ENCODE results near the gene ZNF581. TPM values are rescaled to one million over a fixed set of nuclear protein-coding genes. Genes with fewer than 3 reads are reported as not detected.

ZNF581 gene
- total RNA-seq, 2 donors from 2014 or later = 7.5 to 8.6 TPM

DNA sequence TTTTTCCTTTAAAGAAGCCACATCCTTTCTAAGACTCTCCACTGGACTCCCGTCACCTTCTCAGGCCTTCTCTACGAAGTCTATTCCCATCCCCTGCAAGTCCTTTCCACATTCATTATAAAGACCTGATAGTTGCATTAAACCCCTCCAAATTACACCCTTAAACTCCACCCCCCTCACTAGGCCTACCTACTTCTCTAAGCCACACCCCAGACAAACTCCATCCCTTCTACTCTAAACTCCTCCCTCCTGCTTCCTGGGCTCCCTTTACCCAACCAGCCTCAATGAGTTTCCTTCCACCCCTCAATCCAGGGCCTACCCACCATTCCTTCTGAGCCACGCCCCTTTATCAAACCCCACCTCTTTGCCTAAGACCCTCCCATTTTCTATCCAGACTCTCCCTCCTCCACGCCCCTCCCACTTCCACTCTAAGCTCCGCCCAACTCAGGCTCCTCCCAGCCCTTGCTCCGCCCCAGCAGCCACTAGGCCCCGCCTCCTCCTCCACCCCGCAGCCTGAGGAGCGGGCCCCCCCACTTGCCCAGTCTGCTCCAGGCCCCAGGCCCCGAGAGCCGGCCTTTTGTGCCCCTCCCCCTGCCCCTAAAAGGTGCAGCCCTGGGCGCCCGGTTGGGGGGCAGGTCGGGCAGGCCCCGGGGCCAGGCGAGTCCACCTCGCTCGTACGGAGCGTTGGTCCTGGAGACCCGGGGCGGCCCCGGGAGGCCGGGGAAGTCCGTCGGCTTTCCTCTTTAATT is 44.6 kb upstream of the ZNF581 start:
- H3K27me3 ChIP-seq = no peaks in the 10 kb centered on the region
- H3K27ac ChIP-seq = peak overlapping the region; percentile 99
- no peaks in the 10 kb centered on the region for H3K9me3 ChIP-seq
- peak overlapping the region; percentile 77 to 82 for H3K4me3 ChIP-seq
- H3K4me1 ChIP-seq = peaks cover 0 to 20% of the 10 kb centered on the region in 2 donors
- peaks cover 7% of the 10 kb centered on the region for H3K36me3 ChIP-seq
- DNase-seq (ENCODE audit: low spot score) = peak; percentile 92
- TF ChIP-seq, protein P1, sequence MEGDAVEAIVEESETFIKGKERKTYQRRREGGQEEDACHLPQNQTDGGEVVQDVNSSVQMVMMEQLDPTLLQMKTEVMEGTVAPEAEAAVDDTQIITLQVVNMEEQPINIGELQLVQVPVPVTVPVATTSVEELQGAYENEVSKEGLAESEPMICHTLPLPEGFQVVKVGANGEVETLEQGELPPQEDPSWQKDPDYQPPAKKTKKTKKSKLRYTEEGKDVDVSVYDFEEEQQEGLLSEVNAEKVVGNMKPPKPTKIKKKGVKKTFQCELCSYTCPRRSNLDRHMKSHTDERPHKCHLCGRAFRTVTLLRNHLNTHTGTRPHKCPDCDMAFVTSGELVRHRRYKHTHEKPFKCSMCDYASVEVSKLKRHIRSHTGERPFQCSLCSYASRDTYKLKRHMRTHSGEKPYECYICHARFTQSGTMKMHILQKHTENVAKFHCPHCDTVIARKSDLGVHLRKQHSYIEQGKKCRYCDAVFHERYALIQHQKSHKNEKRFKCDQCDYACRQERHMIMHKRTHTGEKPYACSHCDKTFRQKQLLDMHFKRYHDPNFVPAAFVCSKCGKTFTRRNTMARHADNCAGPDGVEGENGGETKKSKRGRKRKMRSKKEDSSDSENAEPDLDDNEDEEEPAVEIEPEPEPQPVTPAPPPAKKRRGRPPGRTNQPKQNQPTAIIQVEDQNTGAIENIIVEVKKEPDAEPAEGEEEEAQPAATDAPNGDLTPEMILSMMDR (IDR thresholded peaks at IDR 0.05) = no peak

DNA sequence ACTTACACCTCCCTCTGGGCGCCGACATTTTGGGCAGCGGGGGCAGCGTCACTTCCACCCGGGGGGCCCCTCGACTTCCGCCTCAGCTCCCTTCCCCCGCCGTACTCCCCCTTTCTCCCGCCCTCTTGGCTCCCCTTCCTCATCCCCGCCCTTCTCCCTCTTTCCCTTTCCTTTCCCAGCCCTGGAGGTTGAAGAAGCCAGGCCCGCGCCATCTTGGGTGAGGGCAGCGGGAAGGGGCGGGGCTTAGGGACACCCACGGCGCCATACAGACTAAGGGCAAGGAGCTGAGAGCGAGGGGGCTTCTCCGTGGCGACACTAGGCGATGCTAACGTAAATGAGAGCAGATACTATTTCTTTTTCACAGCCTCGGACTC is 44.0 kb upstream of the ZNF581 start, which contains the start of gene FIZ1:
Gene FIZ1, minus strand, starts transcription at position 50 of the 374 bp plus-strand sequence. CDS start 1,652 bp downstream, outside the sequence.
- Histone ChIP-seq H3K27me3 (no peaks in the 10 kb centered on the region), H3K9me3 (no peaks in the 10 kb centered on the region), H3K4me1 (peaks cover 0 to 25% of the 10 kb centered on the region in 2 donors), H3K36me3 (peaks cover 7% of the 10 kb centered on the region), H3K4me3 (peak within 1 kb of the TSS; percentile 77 to 82), H3K27ac (peak within 1 kb of the TSS; percentile 99)
- TF ChIP-seq, protein P1 (IDR thresholded peaks at IDR 0.05) = no peak
- DNase-seq (ENCODE audit: low spot score) = peak; percentile 99

DNA sequence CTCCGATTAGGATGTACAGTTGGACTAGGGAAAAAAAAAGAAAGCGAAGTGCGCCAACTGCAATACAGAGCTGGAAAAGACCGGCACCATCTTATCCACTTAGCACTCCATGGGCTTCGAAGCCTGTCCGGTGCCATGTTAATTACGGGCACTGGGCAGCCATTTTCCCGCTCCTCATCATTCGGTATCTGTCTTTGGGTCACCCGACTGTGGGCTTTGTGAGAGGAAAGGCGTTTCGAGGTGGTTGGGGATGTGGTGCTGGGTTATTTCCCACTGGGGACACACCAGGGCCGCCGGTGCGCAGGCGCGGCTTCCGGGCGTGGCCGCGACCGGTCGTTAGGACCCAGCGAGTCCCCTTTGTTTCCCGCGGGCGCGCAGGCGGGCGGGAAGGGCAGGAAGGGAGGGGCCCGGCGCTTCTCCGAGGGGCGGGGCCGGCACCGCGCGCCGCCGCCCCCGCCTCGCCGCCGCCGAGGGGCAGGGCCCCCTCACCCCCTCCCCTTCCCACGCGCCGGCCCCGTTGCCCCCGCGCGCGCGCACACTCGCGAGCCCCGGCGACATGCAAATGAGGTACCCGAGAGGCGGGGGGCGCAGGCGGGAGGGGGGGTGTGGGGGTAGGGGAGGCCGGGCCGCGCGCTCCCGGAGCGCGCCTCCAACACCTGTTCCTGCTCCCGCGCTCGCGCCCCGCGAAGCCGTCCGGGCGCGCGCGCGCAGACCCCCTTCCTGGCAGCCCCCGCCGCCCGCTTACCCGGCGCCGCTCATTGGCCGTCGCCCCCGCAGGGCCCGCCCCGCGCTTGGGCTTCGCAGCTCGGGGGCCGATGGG is 43.4 kb upstream of the ZNF581 start, which contains the start of gene ZNF524:
Gene ZNF524, plus strand, starts transcription at position 447 of the 820 bp plus-strand sequence. CDS start 1,825 bp downstream, outside the sequence.
- Histone ChIP-seq H3K27ac (peak within 1 kb of the TSS; percentile 99), H3K4me1 (peaks cover 0 to 31% of the 10 kb centered on the region in 2 donors), H3K9me3 (no peaks in the 10 kb centered on the region), H3K4me3 (peak within 1 kb of the TSS; percentile 77 to 82), H3K36me3 (peaks cover 7% of the 10 kb centered on the region), H3K27me3 (no peaks in the 10 kb centered on the region)
- peak; percentile 89 for DNase-seq (ENCODE audit: low spot score)
- TF ChIP-seq, protein P1 (IDR thresholded peaks at IDR 0.05) = no peak

DNA sequence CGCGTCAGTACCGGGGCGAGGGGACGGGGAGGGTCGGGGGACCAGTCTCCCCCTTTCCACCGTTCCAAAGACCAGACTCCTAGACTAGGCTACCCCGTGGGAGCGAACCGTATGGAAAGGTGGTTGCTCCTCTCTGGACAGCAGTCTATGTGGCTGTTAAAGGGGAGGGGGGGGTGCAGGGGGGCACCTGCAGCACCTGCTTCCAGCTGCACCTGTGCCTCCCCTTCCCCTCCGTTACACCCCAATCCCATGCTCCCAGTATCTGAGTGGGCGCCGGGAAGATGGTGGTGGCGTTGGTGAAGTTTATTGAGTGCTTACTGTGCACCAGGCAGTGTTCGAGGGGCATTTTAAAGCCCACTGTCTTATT is 42.8 kb upstream of the ZNF581 start:
- H3K4me1 ChIP-seq = peaks cover 0 to 32% of the 10 kb centered on the region in 2 donors
- H3K9me3 ChIP-seq = no peaks in the 10 kb centered on the region
- H3K27ac ChIP-seq = peak overlapping the region; percentile 99
- peaks cover under 1% of the 10 kb centered on the region for H3K36me3 ChIP-seq
- TF ChIP-seq, protein P1 (IDR thresholded peaks at IDR 0.05) = no peak
- no peak for DNase-seq (ENCODE audit: low spot score)
- H3K4me3 ChIP-seq = peak overlapping the region; percentile 77 to 82
- no peaks in the 10 kb centered on the region for H3K27me3 ChIP-seq

DNA sequence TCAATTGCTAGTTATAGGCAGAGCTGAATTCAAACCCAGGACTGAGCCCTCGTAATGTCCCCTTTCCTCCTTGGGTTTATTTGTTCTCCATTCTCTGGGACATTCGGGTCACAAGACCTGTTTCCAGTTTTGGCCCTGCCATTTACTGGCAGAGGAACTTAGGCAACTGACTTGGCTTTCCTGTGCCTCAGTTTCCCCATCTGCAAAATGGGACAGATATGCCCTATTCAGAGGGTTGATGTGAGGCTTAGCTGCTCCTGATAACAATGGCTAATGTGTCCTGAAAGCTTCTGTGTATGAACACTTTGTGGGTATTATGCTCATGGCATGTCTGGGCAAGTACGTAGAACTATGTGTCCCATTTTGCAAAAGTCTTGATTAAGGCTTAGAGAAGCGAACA is 42.4 kb upstream of the ZNF581 start:
- no peaks in the 10 kb centered on the region for H3K27me3 ChIP-seq
- H3K4me3 ChIP-seq = peak overlapping the region; percentile 77 to 82
- H3K9me3 ChIP-seq = no peaks in the 10 kb centered on the region
- TF ChIP-seq, protein P1 (IDR thresholded peaks at IDR 0.05) = no peak
- H3K27ac ChIP-seq = peak overlapping the region; percentile 99
- DNase-seq (ENCODE audit: low spot score) = no peak
- no peaks in the 10 kb centered on the region for H3K36me3 ChIP-seq
- peaks cover 0 to 34% of the 10 kb centered on the region in 2 donors for H3K4me1 ChIP-seq

Data from right atrium auricular region (tissue), 2 donors.